WTC11 (cell line): ENCODE data around the gene UQCC2. TPM values are rescaled to one million over a fixed set of nuclear protein-coding genes. Genes with fewer than 3 reads are reported as not detected.
A peak's percentile ranks its signal among the peaks of the same experiment; 100 is the strongest.

Experiments used
- ATAC-seq: fragments of 200-7000 bp; cut with Tn5 transposase; 2 replicates; pipeline ENCODE4 v1.10.0; 2021; ENCODE audit warnings: mild to moderate bottlenecking, moderate library complexity
- CTCF ChIA-PET: fragments of 300-600 bp; sonication (Branson Sonifier 250); formaldehyde crosslinking; loops from one replicate; lab custom pipeline; 2021; ENCODE audit warnings: antibody characterized with exemption; lab: Charles Lee
- POLR2A ChIA-PET: fragments of 350-600 bp; sonication (Branson Sonifier 250); formaldehyde crosslinking; loops from one replicate; lab custom pipeline; 2021; ENCODE audit warnings: antibody characterized with exemption; lab: Charles Lee
- DNase-seq: peaks from one replicate; pipeline ENCODE4 v3.0.0; 2021; ENCODE audit warnings: low spot score
- H3K27ac Mint-ChIP-seq: 2 replicates; pipeline ENCODE4 v1.8.0; 2021; ENCODE audit warnings: mixed read lengths
- H3K27me3 Mint-ChIP-seq: 2 replicates; pipeline ENCODE4 v1.8.0; 2021; ENCODE audit warnings: low read depth, mild to moderate bottlenecking, moderate library complexity, mixed read lengths
- H3K36me3 Mint-ChIP-seq: 2 replicates; pipeline ENCODE4 v1.8.0; 2021; ENCODE audit warnings: mixed read lengths
- H3K4me1 Mint-ChIP-seq: 2 replicates; pipeline ENCODE4 v1.8.0; 2022; ENCODE audit warnings: mixed read lengths
- H3K4me3 Mint-ChIP-seq: 2 replicates; pipeline ENCODE4 v1.8.0; 2021; ENCODE audit warnings: mild to moderate bottlenecking, moderate library complexity, mixed read lengths
- H3K9me3 Mint-ChIP-seq: 2 replicates; pipeline ENCODE4 v1.8.0; 2021; ENCODE audit warnings: mixed read lengths
- AR ChIP-seq: fragments of 250-450 bp; sonication (Bioruptor Pico); IDR thresholded peaks from 2 replicates; pipeline ENCODE4 v1.9.0; 2021; ENCODE audit warnings: mild to moderate bottlenecking
- ATF2 ChIP-seq: sonication (generic); formaldehyde crosslinking; IDR thresholded peaks from 2 replicates; pipeline ENCODE4 v1.8.1; 2022; ENCODE audit warnings: low read depth, missing genetic modification reagents, borderline replicate concordance
- CBFB ChIP-seq: sonication (generic); formaldehyde crosslinking; IDR thresholded peaks from 2 replicates; pipeline ENCODE4 v1.8.1; 2022; ENCODE audit warnings: mild to moderate bottlenecking, low read depth, missing genetic modification reagents
- E2F5 ChIP-seq: sonication (generic); formaldehyde crosslinking; IDR thresholded peaks from 2 replicates; pipeline ENCODE4 v1.8.1; 2022; ENCODE audit warnings: mild to moderate bottlenecking, moderate library complexity, missing genetic modification reagents
- ETV6 ChIP-seq: sonication (generic); formaldehyde crosslinking; IDR thresholded peaks from 2 replicates; pipeline ENCODE4 v1.8.1; 2022; ENCODE audit warnings: mild to moderate bottlenecking, missing genetic modification reagents
- SOX15 ChIP-seq: fragments of 250-450 bp; sonication (Bioruptor Pico); IDR thresholded peaks from 2 replicates; pipeline ENCODE4 v1.9.0; 2021; ENCODE audit warnings: mild to moderate bottlenecking
- TEAD1 ChIP-seq: sonication (generic); formaldehyde crosslinking; IDR thresholded peaks from 2 replicates; pipeline ENCODE4 v1.8.0; 2022; ENCODE audit warnings: mild to moderate bottlenecking, missing genetic modification reagents
- ZBTB21 ChIP-seq: sonication (generic); formaldehyde crosslinking; IDR thresholded peaks from 2 replicates; pipeline ENCODE4 v1.8.1; 2023; ENCODE audit warnings: mild to moderate bottlenecking, missing genetic modification reagents, borderline replicate concordance
- ZNF512 ChIP-seq: sonication (generic); formaldehyde crosslinking; IDR thresholded peaks from 2 replicates; pipeline ENCODE4 v1.8.1; 2022; ENCODE audit warnings: missing genetic modification reagents, borderline replicate concordance
- total RNA-seq: library from RNA; stranded (reverse); gene quantifications from 3 replicates; pipeline ENCODE4 v1.2.3, GENCODE V29; 2021
- TF ChIP-seq, protein P1 (sequence below): fragments of 250-450 bp; sonication (Bioruptor Pico); IDR thresholded peaks from 2 replicates; pipeline ENCODE4 v1.9.0; 2021; ENCODE audit warnings: mild to moderate bottlenecking

UQCC2 gene
- total RNA-seq, 1 experiment from 2014 or later, result 65.8 TPM

DNA sequence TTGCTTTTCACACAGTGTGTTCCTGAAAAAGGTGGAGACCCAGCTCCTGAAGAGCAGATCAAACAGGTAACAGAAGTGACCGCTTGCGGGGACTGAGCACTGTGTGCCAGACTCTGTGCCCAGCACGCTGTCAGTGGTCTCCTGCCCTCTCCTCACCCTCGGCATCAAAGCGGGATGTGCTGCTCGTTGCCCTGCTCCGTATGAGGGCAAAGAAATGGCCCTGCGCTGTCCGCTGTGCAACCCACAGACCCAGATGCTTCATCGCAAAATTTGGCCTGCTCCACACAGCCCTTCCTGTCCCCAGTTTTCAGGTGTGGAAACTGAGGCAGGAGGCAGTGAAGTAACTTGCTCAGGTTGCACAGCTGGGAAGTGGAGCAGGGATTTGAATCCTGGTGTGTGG, 13.7 kb downstream of the UQCC2 start:
- CTCF ChIA-PET, result interaction anchor here (1.0 to 2.5 kb wide), 6 partner anchors 13 to 114 kb away, joined by 3 to 8 read pairs (median 6); partner anchors contain the start of gene UQCC2
- H3K4me1 Mint-ChIP-seq, result peaks cover 19% of the 10 kb centered on the region
- ATAC-seq, result no peak

More for the DNA sequence above, 13.7 kb downstream of the UQCC2 start:
- peak overlapping the region; percentile 37 for H3K27ac Mint-ChIP-seq
- POLR2A ChIA-PET, result no interaction called here
- peaks cover 49% of the 10 kb centered on the region for H3K36me3 Mint-ChIP-seq
- H3K27me3 Mint-ChIP-seq, result no peaks in the 10 kb centered on the region
- H3K9me3 Mint-ChIP-seq, result no peaks in the 10 kb centered on the region
- H3K4me3 Mint-ChIP-seq, result no peak overlapping the region
- no peak for TF ChIP-seq ZBTB21
- TF ChIP-seq ETV6 (CRISPR knock-in tag), result no peak
- no peak for TF ChIP-seq CBFB (CRISPR knock-in tag)
- TF ChIP-seq TEAD1, result no peak
- TF ChIP-seq, protein P1, sequence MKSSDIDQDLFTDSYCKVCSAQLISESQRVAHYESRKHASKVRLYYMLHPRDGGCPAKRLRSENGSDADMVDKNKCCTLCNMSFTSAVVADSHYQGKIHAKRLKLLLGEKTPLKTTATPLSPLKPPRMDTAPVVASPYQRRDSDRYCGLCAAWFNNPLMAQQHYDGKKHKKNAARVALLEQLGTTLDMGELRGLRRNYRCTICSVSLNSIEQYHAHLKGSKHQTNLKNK, result no peak
- TF ChIP-seq SOX15 (CRISPR knock-in tag), result no peak
- no peak for TF ChIP-seq ATF2 (CRISPR knock-in tag)
- TF ChIP-seq E2F5 (CRISPR knock-in tag), result no peak
- TF ChIP-seq ZNF512 (CRISPR knock-in tag), result no peak
- TF ChIP-seq AR, result no peak
- no peak for DNase-seq
